Esophagus squamous epithelium (tissue), 4 donors: ENCODE data around the gene DDIT4L.

Experiments used
- POLR2A ChIP-seq, 4 donors: fragments of 450-650 bp; IDR thresholded peaks; one replicate each; pipeline ENCODE4 v1.6.1; 2017; ENCODE audit warnings: antibody characterized with exemption in 4 of 4, mild to moderate bottlenecking in 4 of 4, moderate library complexity in 3 of 4
- TF ChIP-seq, protein P1 (sequence below), 6 experiments: fragments of 450-650 bp in 4 of 6; fragments of 200-600 bp in 2 of 6; sonication (generic) in 2 of 6; IDR thresholded peaks; one replicate each; pipeline ENCODE4 v1.5.1; 2016 to 2019; ENCODE audit warnings: antibody characterized with exemption in 6 of 6, mild to moderate bottlenecking in 4 of 6, moderate library complexity in 4 of 6

DNA sequence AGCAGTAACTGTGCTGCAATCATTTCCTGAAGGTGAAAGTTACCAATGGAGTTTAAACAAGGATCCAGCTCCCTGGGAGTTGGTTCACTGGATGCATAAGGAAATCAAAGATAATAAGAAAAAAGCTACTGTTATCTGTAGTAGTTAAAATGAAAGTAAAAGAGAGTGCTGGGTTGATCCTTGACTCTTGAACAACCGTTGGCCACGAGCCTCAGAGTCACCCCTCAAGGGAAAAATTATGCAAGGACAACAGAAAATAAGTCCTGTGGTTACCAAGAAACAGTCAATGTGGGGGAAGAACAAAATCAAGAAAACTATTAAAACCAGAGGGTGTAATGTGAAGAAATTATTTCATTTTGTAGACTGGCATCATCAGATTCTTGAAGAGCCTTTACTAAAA lies 49.7 kb upstream of the DDIT4L start:
- no peak for TF ChIP-seq POLR2A (IDR thresholded peaks at IDR 0.05)
- TF ChIP-seq, protein P1, sequence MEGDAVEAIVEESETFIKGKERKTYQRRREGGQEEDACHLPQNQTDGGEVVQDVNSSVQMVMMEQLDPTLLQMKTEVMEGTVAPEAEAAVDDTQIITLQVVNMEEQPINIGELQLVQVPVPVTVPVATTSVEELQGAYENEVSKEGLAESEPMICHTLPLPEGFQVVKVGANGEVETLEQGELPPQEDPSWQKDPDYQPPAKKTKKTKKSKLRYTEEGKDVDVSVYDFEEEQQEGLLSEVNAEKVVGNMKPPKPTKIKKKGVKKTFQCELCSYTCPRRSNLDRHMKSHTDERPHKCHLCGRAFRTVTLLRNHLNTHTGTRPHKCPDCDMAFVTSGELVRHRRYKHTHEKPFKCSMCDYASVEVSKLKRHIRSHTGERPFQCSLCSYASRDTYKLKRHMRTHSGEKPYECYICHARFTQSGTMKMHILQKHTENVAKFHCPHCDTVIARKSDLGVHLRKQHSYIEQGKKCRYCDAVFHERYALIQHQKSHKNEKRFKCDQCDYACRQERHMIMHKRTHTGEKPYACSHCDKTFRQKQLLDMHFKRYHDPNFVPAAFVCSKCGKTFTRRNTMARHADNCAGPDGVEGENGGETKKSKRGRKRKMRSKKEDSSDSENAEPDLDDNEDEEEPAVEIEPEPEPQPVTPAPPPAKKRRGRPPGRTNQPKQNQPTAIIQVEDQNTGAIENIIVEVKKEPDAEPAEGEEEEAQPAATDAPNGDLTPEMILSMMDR (IDR thresholded peaks at IDR 0.05) = no peak
